Keratinocyte (primary cell): ENCODE results near the gene LRBA. TPM values are rescaled to one million over a fixed set of nuclear protein-coding genes. Genes with fewer than 3 reads are reported as not detected.

Experiments used
- DNase-seq: peaks from one replicate; pipeline ENCODE4 v3.0.0-alpha.2; 2011; ENCODE audit warnings: low read depth, missing footprints, low spot score
- FAIRE-seq: peaks from 2 replicates; lab custom pipeline; 2011; peaks lifted over from hg19 to GRCh38; lab: Jason Lieb, UNC
- H2AFZ ChIP-seq: 2 replicates; pipeline ENCODE4 v1.6.0; 2012; ENCODE audit warnings: low read length, control low read depth, inconsistent platforms; ENCODE audit not compliant: control insufficient read depth
- H3K27ac ChIP-seq: 2 replicates; pipeline ENCODE4 v1.5.1; 2011; ENCODE audit warnings: low read length; ENCODE audit not compliant: control insufficient read depth, insufficient read depth
- H3K27me3 ChIP-seq: 3 replicates; pipeline ENCODE4 v1.6.0; 2011; ENCODE audit warnings: low read length; ENCODE audit not compliant: control insufficient read depth, insufficient read depth; ENCODE audit errors: extremely low read depth
- H3K36me3 ChIP-seq, 2 experiments: 2 replicates in 1 of 2; 3 replicates in 1 of 2; pipeline ENCODE4 v1.5.1; 2011; ENCODE audit warnings: low read length in 2 of 2, mild to moderate bottlenecking in 1 of 2; ENCODE audit not compliant: control insufficient read depth in 2 of 2, insufficient read depth in 2 of 2; ENCODE audit errors: extremely low read depth in 1 of 2
- H3K4me1 ChIP-seq: 3 replicates; pipeline ENCODE4 v1.5.1; 2011; ENCODE audit warnings: low read length; ENCODE audit not compliant: control insufficient read depth, insufficient read depth; ENCODE audit errors: extremely low read depth
- H3K4me2 ChIP-seq: 3 replicates; pipeline ENCODE4 v1.6.0; 2011; ENCODE audit warnings: low read depth, low read length; ENCODE audit not compliant: control insufficient read depth, insufficient read depth; ENCODE audit errors: extremely low read depth
- H3K4me3 ChIP-seq, 3 experiments: fragments of 200-600 bp in 1 of 3; sonication (generic) in 1 of 3; 2 replicates in 2 of 3; 3 replicates in 1 of 3; pipeline ENCODE4 v1.5.1; 2011 to 2016; ENCODE audit warnings: low read length in 3 of 3, mild to moderate bottlenecking in 3 of 3, control low read depth in 2 of 3, inconsistent platforms in 1 of 3, low read depth in 1 of 3, mixed read lengths in 1 of 3, mixed run types in 1 of 3, moderate library complexity in 1 of 3; ENCODE audit not compliant: control insufficient read depth in 2 of 3, insufficient read depth in 2 of 3; ENCODE audit errors: extremely low read depth in 1 of 3
- H3K79me2 ChIP-seq: 2 replicates; pipeline ENCODE4 v1.6.0; 2012; ENCODE audit warnings: low read length; ENCODE audit not compliant: control insufficient read depth, insufficient read depth
- H3K9ac ChIP-seq: 3 replicates; pipeline ENCODE4 v1.6.0; 2011; ENCODE audit warnings: low read length; ENCODE audit not compliant: control insufficient read depth, insufficient read depth; ENCODE audit errors: extremely low read depth
- H3K9me1 ChIP-seq: 3 replicates; pipeline ENCODE4 v1.6.0; 2011; ENCODE audit warnings: low read length; ENCODE audit not compliant: control insufficient read depth, insufficient read depth; ENCODE audit errors: extremely low read depth
- H3K9me3 ChIP-seq: 2 replicates; pipeline ENCODE4 v1.5.1; 2012; ENCODE audit warnings: low read depth, low read length; ENCODE audit not compliant: control insufficient read depth
- H4K20me1 ChIP-seq: 3 replicates; pipeline ENCODE4 v1.6.0; 2011; ENCODE audit warnings: low read length; ENCODE audit not compliant: control insufficient read depth, insufficient read depth; ENCODE audit errors: extremely low read depth
- EZH2 ChIP-seq: IDR thresholded peaks from one replicate; pipeline ENCODE4 v1.6.1; 2012; ENCODE audit warnings: inconsistent platforms, mild to moderate bottlenecking, low read length, moderate library complexity
- dilution Hi-C: fragments of 300-500 bp; cut with MboI; formaldehyde crosslinking; loops from one replicate; pipeline ENCODE4 v1.7.0; 2020; ENCODE audit warnings: low sequenced_read_pairs; ENCODE audit not compliant: extremely low pct_ligation_motif_present
- polyA plus RNA-seq, 5 experiments: library from polyadenylated mRNA; depleted of rRNA in 3 of 5; stranded (reverse) in 3 of 5; stranded (forward) in 1 of 5; unstranded in 1 of 5; fragments of >200 nt; gene quantifications; 1 replicate in 1 of 5; 2 replicates in 3 of 5; 3 replicates in 1 of 5; pipeline versions ENCODE4 v1.2.1 to v1.2.3, GENCODE V29; 2011 to 2012; ENCODE audit warnings: missing spikeins in 2 of 5, low read depth in 1 of 5, low replicate concordance in 1 of 5
- TF ChIP-seq, protein P1 (sequence below), 3 experiments: IDR thresholded peaks in 1 of 3; conservative IDR thresholded peaks in 1 of 3; optimal IDR thresholded peaks in 1 of 3; 2 replicates in 2 of 3; 3 replicates in 1 of 3; pipeline versions ENCODE3 to v1.5.1; 2011; ENCODE audit warnings: low read length in 3 of 3, mild to moderate bottlenecking in 3 of 3, moderate library complexity in 2 of 3, control low read depth in 1 of 3, inconsistent platforms in 1 of 3; ENCODE audit not compliant: insufficient read depth in 2 of 3; ENCODE audit errors: extremely low read depth in 1 of 3

Gene LRBA
- polyA plus RNA-seq, 1 donor (not counting 4 experiments of a cell fraction or from before 2014, with no cell fraction given): 35.6 TPM

DNA sequence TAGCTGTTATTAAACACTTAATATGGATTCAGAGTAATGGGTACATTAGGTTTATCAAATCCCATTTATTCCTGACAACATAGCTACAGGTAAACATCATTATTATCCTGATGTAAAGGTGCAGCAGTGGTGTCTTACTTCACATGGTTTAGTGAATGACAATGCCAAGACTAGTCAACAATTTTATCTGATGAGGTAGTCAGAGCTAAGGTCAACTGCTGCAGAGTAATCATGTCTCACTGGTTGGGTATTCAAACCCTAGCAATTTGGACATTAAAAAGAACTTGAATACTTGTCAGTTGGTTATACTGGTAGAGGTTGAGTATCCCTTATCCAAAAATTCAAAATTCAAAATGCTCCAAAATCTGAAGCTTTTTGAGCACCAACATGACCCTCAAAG is 315.5 kb downstream of the LRBA start:
- Histone ChIP-seq H3K79me2 (no peaks in the 10 kb centered on the region), H3K4me1 (no peaks in the 10 kb centered on the region), H3K9ac (no peak overlapping the region), H4K20me1 (no peaks in the 10 kb centered on the region), H3K36me3 (no peaks in the 10 kb centered on the region), H2AFZ (no peak overlapping the region), H3K4me2 (no peak overlapping the region), H3K9me3 (no peaks in the 10 kb centered on the region), H3K9me1 (no peaks in the 10 kb centered on the region), H3K27ac (no peak overlapping the region), H3K27me3 (no peaks in the 10 kb centered on the region), H3K4me3 (no peak overlapping the region)
- FAIRE-seq (peak; percentile 23), DNase-seq (no peak)
- TF ChIP-seq, protein P1, sequence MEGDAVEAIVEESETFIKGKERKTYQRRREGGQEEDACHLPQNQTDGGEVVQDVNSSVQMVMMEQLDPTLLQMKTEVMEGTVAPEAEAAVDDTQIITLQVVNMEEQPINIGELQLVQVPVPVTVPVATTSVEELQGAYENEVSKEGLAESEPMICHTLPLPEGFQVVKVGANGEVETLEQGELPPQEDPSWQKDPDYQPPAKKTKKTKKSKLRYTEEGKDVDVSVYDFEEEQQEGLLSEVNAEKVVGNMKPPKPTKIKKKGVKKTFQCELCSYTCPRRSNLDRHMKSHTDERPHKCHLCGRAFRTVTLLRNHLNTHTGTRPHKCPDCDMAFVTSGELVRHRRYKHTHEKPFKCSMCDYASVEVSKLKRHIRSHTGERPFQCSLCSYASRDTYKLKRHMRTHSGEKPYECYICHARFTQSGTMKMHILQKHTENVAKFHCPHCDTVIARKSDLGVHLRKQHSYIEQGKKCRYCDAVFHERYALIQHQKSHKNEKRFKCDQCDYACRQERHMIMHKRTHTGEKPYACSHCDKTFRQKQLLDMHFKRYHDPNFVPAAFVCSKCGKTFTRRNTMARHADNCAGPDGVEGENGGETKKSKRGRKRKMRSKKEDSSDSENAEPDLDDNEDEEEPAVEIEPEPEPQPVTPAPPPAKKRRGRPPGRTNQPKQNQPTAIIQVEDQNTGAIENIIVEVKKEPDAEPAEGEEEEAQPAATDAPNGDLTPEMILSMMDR (optimal IDR thresholded peaks at IDR 0.05 in 1 of 3, IDR thresholded peaks at IDR 0.05 in 1 of 3, conservative IDR thresholded peaks at IDR 0.05 in 1 of 3; ENCODE audit: extremely low read depth in 1 of 3, insufficient read depth in 2 of 3, low read length in 3 of 3): no peak
- TF ChIP-seq EZH2: no peak
- dilution Hi-C loops: no loop called here

DNA sequence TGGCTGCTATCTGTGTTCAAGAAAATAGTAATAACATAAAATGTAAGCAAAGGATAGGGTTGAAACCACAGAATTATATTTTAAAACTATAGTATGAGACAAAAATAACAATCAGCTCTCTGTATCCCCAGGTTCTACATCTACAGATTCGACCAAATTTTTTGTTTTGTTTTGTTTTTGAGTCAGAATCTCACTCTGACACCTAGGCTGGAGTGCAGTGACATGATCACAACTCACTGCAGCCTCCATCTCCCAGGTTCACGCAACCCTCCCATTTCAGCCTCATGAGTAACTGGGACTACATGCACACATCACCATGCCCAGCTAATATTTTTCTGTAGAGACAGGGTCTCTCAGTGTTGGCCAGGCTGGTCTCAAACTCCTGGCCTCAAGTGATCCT is 319.9 kb downstream of the LRBA start:
- no peaks in the 10 kb centered on the region for H3K9me3 ChIP-seq
- TF ChIP-seq, protein P1 (optimal IDR thresholded peaks at IDR 0.05 in 1 of 3, IDR thresholded peaks at IDR 0.05 in 1 of 3, conservative IDR thresholded peaks at IDR 0.05 in 1 of 3; ENCODE audit: extremely low read depth in 1 of 3, insufficient read depth in 2 of 3, low read length in 3 of 3): no peak
- no peak for TF ChIP-seq EZH2
- H3K4me1 ChIP-seq: no peaks in the 10 kb centered on the region
- H3K27me3 ChIP-seq: no peaks in the 10 kb centered on the region
- no peak overlapping the region for H3K4me3 ChIP-seq
- no peak for FAIRE-seq
- no peak for DNase-seq
- H3K9me1 ChIP-seq: no peaks in the 10 kb centered on the region
- H3K79me2 ChIP-seq: no peaks in the 10 kb centered on the region
- dilution Hi-C loops: no loop called here
- no peak overlapping the region for H3K4me2 ChIP-seq
- no peaks in the 10 kb centered on the region for H4K20me1 ChIP-seq
- no peak overlapping the region for H3K27ac ChIP-seq
- H2AFZ ChIP-seq: no peak overlapping the region
- H3K36me3 ChIP-seq: no peaks in the 10 kb centered on the region
- H3K9ac ChIP-seq: no peak overlapping the region
